ENCODE results near the gene DZANK1. TPM values are rescaled to one million over a fixed set of nuclear protein-coding genes. Genes with fewer than 3 reads are reported as not detected.

DZANK1 gene
- total and polyA plus RNA-seq, 2 donors (not counting 3 experiments of a cell fraction or from before 2014, with no cell fraction given): 1.1 to 1.8 TPM

DNA sequence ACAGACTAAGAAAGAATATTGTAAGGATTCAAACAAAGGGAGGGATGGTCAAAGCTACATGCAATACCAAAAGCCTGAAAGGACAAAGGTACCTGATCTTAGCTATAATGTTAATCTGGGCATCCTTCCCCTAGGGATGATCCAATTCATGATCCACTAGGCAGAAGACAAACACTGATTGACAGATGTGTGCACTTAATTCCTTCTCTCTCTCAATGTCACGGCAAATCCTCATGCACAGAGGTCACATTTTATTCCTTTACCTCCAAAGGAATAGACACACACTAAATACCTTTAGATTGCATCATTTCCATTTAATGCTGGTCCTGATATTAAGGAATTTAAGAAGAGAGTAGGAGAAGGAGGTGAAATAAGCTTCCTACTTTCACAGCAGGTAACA is 105.2 kb downstream of the DZANK1 start:
- H3K4me1 ChIP-seq (ENCODE audit: control insufficient read depth, extremely low read depth, insufficient read depth, low read length): no peaks in the 10 kb centered on the region
- no peak overlapping the region for H3K4me3 ChIP-seq (replicated peaks in 1 of 3; ENCODE audit: insufficient read depth in 1 of 3, low read depth in 1 of 3, low read length in 3 of 3)
- no peak for TF ChIP-seq POLR2AphosphoS5 (IDR thresholded peaks at IDR 0.05; ENCODE audit: insufficient read depth, low read depth, low read length)
- TF ChIP-seq FOS (IDR thresholded peaks at IDR 0.05; ENCODE audit: borderline replicate concordance, insufficient read depth, low read length): no peak
- TF ChIP-seq, protein P1, sequence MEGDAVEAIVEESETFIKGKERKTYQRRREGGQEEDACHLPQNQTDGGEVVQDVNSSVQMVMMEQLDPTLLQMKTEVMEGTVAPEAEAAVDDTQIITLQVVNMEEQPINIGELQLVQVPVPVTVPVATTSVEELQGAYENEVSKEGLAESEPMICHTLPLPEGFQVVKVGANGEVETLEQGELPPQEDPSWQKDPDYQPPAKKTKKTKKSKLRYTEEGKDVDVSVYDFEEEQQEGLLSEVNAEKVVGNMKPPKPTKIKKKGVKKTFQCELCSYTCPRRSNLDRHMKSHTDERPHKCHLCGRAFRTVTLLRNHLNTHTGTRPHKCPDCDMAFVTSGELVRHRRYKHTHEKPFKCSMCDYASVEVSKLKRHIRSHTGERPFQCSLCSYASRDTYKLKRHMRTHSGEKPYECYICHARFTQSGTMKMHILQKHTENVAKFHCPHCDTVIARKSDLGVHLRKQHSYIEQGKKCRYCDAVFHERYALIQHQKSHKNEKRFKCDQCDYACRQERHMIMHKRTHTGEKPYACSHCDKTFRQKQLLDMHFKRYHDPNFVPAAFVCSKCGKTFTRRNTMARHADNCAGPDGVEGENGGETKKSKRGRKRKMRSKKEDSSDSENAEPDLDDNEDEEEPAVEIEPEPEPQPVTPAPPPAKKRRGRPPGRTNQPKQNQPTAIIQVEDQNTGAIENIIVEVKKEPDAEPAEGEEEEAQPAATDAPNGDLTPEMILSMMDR (IDR thresholded peaks at IDR 0.05; ENCODE audit: extremely low read depth in 1 of 2, insufficient read depth in 1 of 2, low read depth in 1 of 2, low read length in 2 of 2): no peak
- no peak for TF ChIP-seq MYC (IDR thresholded peaks at IDR 0.05; ENCODE audit: low read depth, low read length)
- TF ChIP-seq, protein P2, sequence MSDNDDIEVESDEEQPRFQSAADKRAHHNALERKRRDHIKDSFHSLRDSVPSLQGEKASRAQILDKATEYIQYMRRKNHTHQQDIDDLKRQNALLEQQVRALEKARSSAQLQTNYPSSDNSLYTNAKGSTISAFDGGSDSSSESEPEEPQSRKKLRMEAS (IDR thresholded peaks at IDR 0.05; ENCODE audit: insufficient read depth, insufficient read length): no peak
- TF ChIP-seq JUN (IDR thresholded peaks at IDR 0.05; ENCODE audit: borderline replicate concordance, insufficient read depth, insufficient read length, low read depth): no peak
- TF ChIP-seq EZH2 (IDR thresholded peaks at IDR 0.05; ENCODE audit: borderline replicate concordance, low read depth, low read length, severe bottlenecking): no peak
- TF ChIP-seq POLR2A (IDR thresholded peaks at IDR 0.05; ENCODE audit: low read depth, low read length): no peak
- no peak for TF ChIP-seq GATA2 (IDR thresholded peaks at IDR 0.05; ENCODE audit: insufficient read depth, insufficient read length, low read depth, low read length)
- ChIA-PET CTCF (no interaction called here), POLR2A (no interaction called here)
- H3K9ac ChIP-seq (replicated peaks; ENCODE audit: extremely low read depth, insufficient read depth, low read length): no peak overlapping the region
- BruUV-seq (replicated peaks): no TSS peak
- H3K36me3 ChIP-seq (ENCODE audit: control insufficient read depth in 2 of 2, extremely low read depth in 1 of 2, insufficient read depth in 2 of 2, low read length in 2 of 2): no peaks in the 10 kb centered on the region
- peaks cover 0 to 6% of the 10 kb centered on the region in 2 experiments for H3K27me3 ChIP-seq (ENCODE audit: control insufficient read depth in 2 of 2, insufficient read depth in 2 of 2, low read length in 2 of 2)
- DNase-seq (ENCODE audit: low read depth, low spot score) (no peak), FAIRE-seq (no peak)
- intact Hi-C loops (cut with micrococcal nuclease) (no loop called here), dilution Hi-C loops (cut with MboI; ENCODE audit: extremely low pct_ligation_motif_present, low sequenced_read_pairs) (no loop called here)
- H3K79me2 ChIP-seq (ENCODE audit: control insufficient read depth, insufficient read depth, low read length): no peaks in the 10 kb centered on the region
- no peak overlapping the region for H3K4me2 ChIP-seq (ENCODE audit: insufficient read depth, low read length)
- no peaks in the 10 kb centered on the region for H3K9me1 ChIP-seq (replicated peaks; ENCODE audit: control insufficient read depth, extremely low read depth, insufficient read depth, low read length)
- H3K9me3 ChIP-seq (replicated peaks; ENCODE audit: control insufficient read depth, insufficient read depth, low read length): no peaks in the 10 kb centered on the region
- no peak overlapping the region for H2AFZ ChIP-seq (ENCODE audit: low read depth, low read length)
- no peak overlapping the region for H3K27ac ChIP-seq (ENCODE audit: insufficient read depth, low read depth, low read length)
- H4K20me1 ChIP-seq (replicated peaks; ENCODE audit: control insufficient read depth, extremely low read depth, insufficient read depth, low read length): no peaks in the 10 kb centered on the region
